Endothelial cell of umbilical vein (primary cell): ENCODE data around the gene RPSA.

ENCODE experiments used
- POLR2A ChIP-seq: IDR thresholded peaks from 2 replicates; pipeline ENCODE4 v1.6.1; 2012; ENCODE audit warnings: low read depth, mild to moderate bottlenecking, control low read depth, low read length
- POLR2AphosphoS5 ChIP-seq: IDR thresholded peaks from 2 replicates; pipeline ENCODE4 v1.6.1; 2012; ENCODE audit warnings: low read depth, mild to moderate bottlenecking, control low read depth, low read length, moderate library complexity; ENCODE audit not compliant: insufficient read depth

- no peak for TF ChIP-seq POLR2A
- TF ChIP-seq POLR2AphosphoS5: no peak
These were observed 21.0 kb downstream of the RPSA start for GRCh38 chr3:39427506-39427905.
